ENCODE data around the gene PPM1G.

The PPM1G gene

GRCh38 chr2:27408601-27409320, 630 bp downstream of the PPM1G start:
- DNase-seq: peak; percentile 27

- DNase-seq: no peak
These were observed 1.4 kb downstream of the PPM1G start for GRCh38 chr2:27407798-27408491.

- DNase-seq: no peak
These were observed 8.8 kb downstream of the PPM1G start for GRCh38 chr2:27400348-27401135.

- DNase-seq: no peak
These were observed 10.4 kb downstream of the PPM1G start for GRCh38 chr2:27398962-27399361.

- no peak for DNase-seq
These were observed 16.2 kb downstream of the PPM1G start for GRCh38 chr2:27393225-27393624.

- no peak for DNase-seq
These were observed 18.3 kb downstream of the PPM1G start for GRCh38 chr2:27390822-27391679.

- no peak for DNase-seq
These were observed 27.7 kb downstream of the PPM1G start for GRCh38 chr2:27381577-27382181.

GRCh38 chr2:27380626-27381545, 28.5 kb downstream of the PPM1G start, which contains the start of gene ZNF513:
Gene ZNF513, minus strand, starts transcription at chr2:27380734. Its CDS starts 208 bp downstream, at chr2:27380526.
- peak; percentile 89 for DNase-seq

GRCh38 chr2:27379836-27380625, 29.4 kb downstream of the PPM1G start:
- DNase-seq: peak; percentile 8

GRCh38 chr2:27379383-27379835, 30.0 kb downstream of the PPM1G start:
- no peak for DNase-seq

- no peak for DNase-seq
These were observed 30.5 kb downstream of the PPM1G start for GRCh38 chr2:27378809-27379290.

GRCh38 chr2:27378096-27378808, 31.1 kb downstream of the PPM1G start:
- DNase-seq: no peak

GRCh38 chr2:27377618-27378095, 31.7 kb downstream of the PPM1G start:
- no peak for DNase-seq

GRCh38 chr2:27376866-27377617, 32.3 kb downstream of the PPM1G start:
- DNase-seq: no peak

- no peak for DNase-seq
These were observed 33.1 kb downstream of the PPM1G start for GRCh38 chr2:27376151-27376865.

- DNase-seq: no peak
These were observed 33.8 kb downstream of the PPM1G start for GRCh38 chr2:27375513-27376099.

- no peak for DNase-seq
These were observed 35.8 kb downstream of the PPM1G start for GRCh38 chr2:27373567-27373966.

Data from stimulated activated CD4-positive, alpha-beta T cell treated with anti-CD3 and anti-CD28 coated beads, Interleukin-1b, Interleukin-23, amount 100 ng/mL, for 48 hours (primary cell).